Stimulated activated naive B cell treated with anti-CD40 and anti-IgM and Interleukin-4, amounts not matched to agents 10 μg/mL and 1 μg/mL and 100 μg/mL, for 72 hours (primary cell): ENCODE measurements around the gene DNAH1.
A peak's percentile ranks its signal among the peaks of the same experiment; 100 is the strongest.

ENCODE experiments used
- ATAC-seq, 2 donors: fragments of 150-1000 bp; cut with Tn5 transposase; replicated peaks; 2 replicates each; pipeline ENCODE4 v1.10.0; 2021; ENCODE audit warnings: moderate library complexity in 1 of 2
- DNase-seq: peaks from one replicate; pipeline ENCODE4 v3.0.0; 2021
- H3K27ac Mint-ChIP-seq: one replicate; pipeline ENCODE4 v1.8.0; 2022; ENCODE audit warnings: mild to moderate bottlenecking, mixed read lengths
- H3K27me3 Mint-ChIP-seq, 2 donors: one replicate each; pipeline ENCODE4 v1.8.0; 2022; ENCODE audit warnings: mixed read lengths in 2 of 2
- H3K36me3 Mint-ChIP-seq, 2 donors: one replicate each; pipeline ENCODE4 v1.8.0; 2022; ENCODE audit warnings: mixed read lengths in 2 of 2, mild to moderate bottlenecking in 1 of 2
- H3K4me1 Mint-ChIP-seq, 2 donors: one replicate each; pipeline ENCODE4 v1.8.0; 2022; ENCODE audit warnings: mixed read lengths in 2 of 2, mild to moderate bottlenecking in 1 of 2
- H3K4me3 Mint-ChIP-seq, 2 donors: one replicate each; pipeline ENCODE4 v1.8.0; 2022; ENCODE audit warnings: mild to moderate bottlenecking in 2 of 2, mixed read lengths in 2 of 2, moderate library complexity in 1 of 2
- H3K9me3 Mint-ChIP-seq, 2 donors: one replicate each; pipeline ENCODE4 v1.8.0; 2022; ENCODE audit warnings: mixed read lengths in 2 of 2, mild to moderate bottlenecking in 1 of 2

The DNAH1 gene

GRCh38 chr3:52313774-52314188, 2.3 kb upstream of the DNAH1 start:
- ATAC-seq, result peak; percentile 92 to 94
- H3K4me3 Mint-ChIP-seq, result peak overlapping the region; percentile 67 to 73
- peak; percentile 81 for DNase-seq
- no peaks in the 10 kb centered on the region for H3K9me3 Mint-ChIP-seq
- no peaks in the 10 kb centered on the region for H3K27me3 Mint-ChIP-seq
- H3K36me3 Mint-ChIP-seq, result peaks cover 1 to 17% of the 10 kb centered on the region in 2 donors
- peaks cover 56 to 82% of the 10 kb centered on the region in 2 donors for H3K4me1 Mint-ChIP-seq
- H3K27ac Mint-ChIP-seq, result peak overlapping the region; percentile 91

GRCh38 chr3:52314489-52314888, 1.6 kb upstream of the DNAH1 start:
- DNase-seq (no peak), ATAC-seq (no peak)
- Mint-ChIP-seq H3K4me3 (peak overlapping the region in 1 of 2 donors; percentile 73), H3K4me1 (peaks cover 55 to 78% of the 10 kb centered on the region in 2 donors), H3K27me3 (no peaks in the 10 kb centered on the region), H3K27ac (peak overlapping the region; percentile 91), H3K36me3 (peaks cover 1 to 16% of the 10 kb centered on the region in 2 donors), H3K9me3 (no peaks in the 10 kb centered on the region)

- DNase-seq (no peak), ATAC-seq (no peak)
- H3K36me3 Mint-ChIP-seq, result peaks cover 1 to 13% of the 10 kb centered on the region in 2 donors
- H3K4me1 Mint-ChIP-seq, result peaks cover 52 to 78% of the 10 kb centered on the region in 2 donors
- no peaks in the 10 kb centered on the region for H3K27me3 Mint-ChIP-seq
- H3K27ac Mint-ChIP-seq, result peak overlapping the region; percentile 91
- H3K9me3 Mint-ChIP-seq, result no peaks in the 10 kb centered on the region
- H3K4me3 Mint-ChIP-seq, result no peak overlapping the region
These were observed 1.1 kb upstream of the DNAH1 start for GRCh38 chr3:52315006-52315405.

GRCh38 chr3:52317208-52318000, 1.3 kb downstream of the DNAH1 start:
- peak overlapping the region; percentile 76 for H3K27ac Mint-ChIP-seq
- ATAC-seq, result peak; percentile 56 to 63
- peak; percentile 35 for DNase-seq

GRCh38 chr3:52318186-52318816, 2.2 kb downstream of the DNAH1 start:
- no peak overlapping the region for H3K27ac Mint-ChIP-seq
- peaks cover 0 to 14% of the 10 kb centered on the region in 2 donors for H3K36me3 Mint-ChIP-seq
- ATAC-seq, result no peak
- no peaks in the 10 kb centered on the region for H3K9me3 Mint-ChIP-seq
- no peaks in the 10 kb centered on the region for H3K27me3 Mint-ChIP-seq
- peak overlapping the region; percentile 47 to 74 for H3K4me3 Mint-ChIP-seq
- no peak for DNase-seq
- H3K4me1 Mint-ChIP-seq, result peaks cover 36 to 47% of the 10 kb centered on the region in 2 donors

More at GRCh38 chr3:52317208-52318000, 1.3 kb downstream of the DNAH1 start:
- Mint-ChIP-seq H3K9me3 (no peaks in the 10 kb centered on the region), H3K4me1 (peaks cover 40 to 56% of the 10 kb centered on the region in 2 donors), H3K4me3 (peak overlapping the region; percentile 74 to 77), H3K27me3 (no peaks in the 10 kb centered on the region), H3K36me3 (peaks cover 0 to 8% of the 10 kb centered on the region in 2 donors)

- DNase-seq (no peak), ATAC-seq (no peak)
- H3K27me3 Mint-ChIP-seq, result no peaks in the 10 kb centered on the region
- no peak overlapping the region for H3K27ac Mint-ChIP-seq
- no peak overlapping the region for H3K4me3 Mint-ChIP-seq
- H3K36me3 Mint-ChIP-seq, result peaks cover 0 to 14% of the 10 kb centered on the region in 2 donors
- peaks cover 18 to 29% of the 10 kb centered on the region in 2 donors for H3K4me1 Mint-ChIP-seq
- no peaks in the 10 kb centered on the region for H3K9me3 Mint-ChIP-seq
These were observed 3.9 kb downstream of the DNAH1 start for GRCh38 chr3:52319921-52320595.

GRCh38 chr3:52321481-52321880, 5.4 kb downstream of the DNAH1 start:
- DNase-seq (no peak), ATAC-seq (no peak)
- Mint-ChIP-seq H3K36me3 (peaks cover 0 to 11% of the 10 kb centered on the region in 2 donors), H3K4me1 (peaks cover 13 to 19% of the 10 kb centered on the region in 2 donors), H3K9me3 (no peaks in the 10 kb centered on the region), H3K27me3 (no peaks in the 10 kb centered on the region), H3K4me3 (no peak overlapping the region), H3K27ac (no peak overlapping the region)

GRCh38 chr3:52322466-52322865, 6.3 kb downstream of the DNAH1 start:
- H3K27ac Mint-ChIP-seq, result no peak overlapping the region
- peaks cover 0 to 5% of the 10 kb centered on the region in 2 donors for H3K36me3 Mint-ChIP-seq
- ATAC-seq (no peak), DNase-seq (no peak)
- H3K4me1 Mint-ChIP-seq, result peaks cover 9 to 10% of the 10 kb centered on the region in 2 donors
- no peaks in the 10 kb centered on the region for H3K27me3 Mint-ChIP-seq
- no peaks in the 10 kb centered on the region for H3K9me3 Mint-ChIP-seq
- H3K4me3 Mint-ChIP-seq, result no peak overlapping the region

GRCh38 chr3:52323526-52324295, 7.6 kb downstream of the DNAH1 start:
- H3K9me3 Mint-ChIP-seq, result no peaks in the 10 kb centered on the region
- no peak overlapping the region for H3K27ac Mint-ChIP-seq
- peaks cover 0 to 3% of the 10 kb centered on the region in 2 donors for H3K4me1 Mint-ChIP-seq

GRCh38 chr3:52324676-52325075, 8.6 kb downstream of the DNAH1 start:
- no peaks in the 10 kb centered on the region for H3K9me3 Mint-ChIP-seq
- H3K27me3 Mint-ChIP-seq, result no peaks in the 10 kb centered on the region
- H3K36me3 Mint-ChIP-seq, result peaks cover 0 to 11% of the 10 kb centered on the region in 2 donors
- H3K27ac Mint-ChIP-seq, result no peak overlapping the region
- peaks cover 0 to 3% of the 10 kb centered on the region in 2 donors for H3K4me1 Mint-ChIP-seq
- no peak for DNase-seq
- H3K4me3 Mint-ChIP-seq, result no peak overlapping the region
- no peak for ATAC-seq

More at GRCh38 chr3:52323526-52324295, 7.6 kb downstream of the DNAH1 start:
- no peaks in the 10 kb centered on the region for H3K27me3 Mint-ChIP-seq
- DNase-seq, result no peak
- no peak for ATAC-seq
- H3K4me3 Mint-ChIP-seq, result no peak overlapping the region
- H3K36me3 Mint-ChIP-seq, result peaks cover 0 to 11% of the 10 kb centered on the region in 2 donors

- H3K4me3 Mint-ChIP-seq, result no peak overlapping the region
- DNase-seq (no peak), ATAC-seq (no peak)
- H3K36me3 Mint-ChIP-seq, result peaks cover 0 to 11% of the 10 kb centered on the region in 2 donors
- no peak overlapping the region for H3K27ac Mint-ChIP-seq
- H3K27me3 Mint-ChIP-seq, result no peaks in the 10 kb centered on the region
- H3K9me3 Mint-ChIP-seq, result no peaks in the 10 kb centered on the region
- H3K4me1 Mint-ChIP-seq, result peaks cover 0 to 3% of the 10 kb centered on the region in 2 donors
These were observed 9.6 kb downstream of the DNAH1 start for GRCh38 chr3:52325686-52326085.

GRCh38 chr3:52326976-52327375, 10.9 kb downstream of the DNAH1 start:
- DNase-seq (no peak), ATAC-seq (no peak)
- H3K4me3 Mint-ChIP-seq, result no peak overlapping the region
- H3K9me3 Mint-ChIP-seq, result no peaks in the 10 kb centered on the region
- peaks cover 0 to 11% of the 10 kb centered on the region in 2 donors for H3K36me3 Mint-ChIP-seq
- H3K27me3 Mint-ChIP-seq, result no peaks in the 10 kb centered on the region
- no peak overlapping the region for H3K27ac Mint-ChIP-seq
- H3K4me1 Mint-ChIP-seq, result no peaks in the 10 kb centered on the region

GRCh38 chr3:52327486-52328290, 11.6 kb downstream of the DNAH1 start:
- DNase-seq (no peak), ATAC-seq (no peak)
- Mint-ChIP-seq H3K9me3 (no peaks in the 10 kb centered on the region), H3K36me3 (peaks cover 0 to 9% of the 10 kb centered on the region in 2 donors), H3K4me1 (no peaks in the 10 kb centered on the region), H3K27ac (peak overlapping the region; percentile 81), H3K4me3 (no peak overlapping the region), H3K27me3 (no peaks in the 10 kb centered on the region)
